K562 (cell line): Measurements from ENCODE around the gene R3HDM2. TPM values are rescaled to one million over a fixed set of nuclear protein-coding genes. Genes with fewer than 3 reads are reported as not detected.

Experiments used
- ATAC-seq: fragments of 200-7000 bp; cut with Tn5 transposase; 3 replicates; pipeline ENCODE4 v1.9.1; 2020; ENCODE audit warnings: moderate library complexity
- BruUV-seq: library from RNA; stranded (reverse); fragments of 400-500 nt; replicated peaks from 2 replicates; lab custom pipeline; 2021; lab: Mats Ljungman, UMichigan
- CTCF ChIA-PET: fragments of 300-600 bp; formaldehyde crosslinking; extraction: SDS; loops from one replicate; lab custom pipeline; 2021; ENCODE audit warnings: low intra/inter-chr PET ratio; lab: Yijun Ruan, JAX
- POLR2A ChIA-PET: fragments of 300-600, 350-650 bp; sonication (Branson Sonifier 250); formaldehyde crosslinking; extraction: SDS; loops from one replicate; lab custom pipeline; 2021; ENCODE audit warnings: antibody characterized with exemption, inconsistent platforms; lab: Yijun Ruan, JAX
- DNase-seq, 4 experiments: peaks; one replicate each; pipeline versions ENCODE4 v3.0.0 to v3.0.0-alpha.2; 2011 to 2018; ENCODE audit warnings: low spot score in 3 of 4, mixed read lengths in 3 of 4; ENCODE audit errors: extremely low read depth in 1 of 4
- FAIRE-seq: peaks from 2 replicates; lab custom pipeline; 2011; peaks lifted over from hg19 to GRCh38; lab: Jason Lieb, UNC
- H2AFZ ChIP-seq: 2 replicates; pipeline ENCODE4 v1.6.0; 2011; ENCODE audit warnings: low read depth, low read length, control low read depth, inconsistent platforms
- H3K27ac ChIP-seq: fragments of 200-600 bp; 3 replicates; pipeline ENCODE4 v1.8.0; 2011; ENCODE audit warnings: low read depth, mild to moderate bottlenecking, control low read depth, inconsistent platforms, low read length, moderate library complexity, mixed read lengths; ENCODE audit errors: extremely low read depth
- H3K27me3 ChIP-seq, 2 experiments: fragments of 300-600 bp in 1 of 2; 2 replicates in 1 of 2; 3 replicates in 1 of 2; pipeline versions ENCODE4 v1.6.0 to v1.8.0; 2011; ENCODE audit warnings: inconsistent platforms in 2 of 2, low read length in 2 of 2, mild to moderate bottlenecking in 1 of 2, mixed read lengths in 1 of 2, moderate library complexity in 1 of 2; ENCODE audit not compliant: control insufficient read depth in 2 of 2, insufficient read depth in 2 of 2
- H3K36me3 ChIP-seq: fragments of 300-600 bp; 3 replicates; pipeline ENCODE4 v1.8.0; 2011; ENCODE audit warnings: mild to moderate bottlenecking, low read length, inconsistent platforms; ENCODE audit not compliant: control insufficient read depth, insufficient read depth
- H3K4me1 ChIP-seq, 2 experiments: fragments of 200-600 bp in 1 of 2; replicated peaks in 1 of 2; 2 replicates in 1 of 2; 3 replicates in 1 of 2; pipeline versions ENCODE4 v1.5.1 to v1.8.0; 2011; ENCODE audit warnings: inconsistent platforms in 2 of 2, low read length in 2 of 2, mild to moderate bottlenecking in 1 of 2, mixed read lengths in 1 of 2, moderate library complexity in 1 of 2; ENCODE audit not compliant: control insufficient read depth in 2 of 2, insufficient read depth in 2 of 2
- H3K4me2 ChIP-seq: 2 replicates; pipeline ENCODE4 v1.6.1; 2011; ENCODE audit warnings: low read length, control low read depth, inconsistent platforms, mixed read lengths; ENCODE audit not compliant: insufficient read depth
- H3K4me3 ChIP-seq: fragments of 200-600 bp; sonication (generic), shearing (Covaris generic); 2 replicates; pipeline ENCODE4 v1.5.1; 2016; ENCODE audit warnings: control low read depth, inconsistent platforms
- H3K79me2 ChIP-seq: fragments of 200-600 bp; 3 replicates; pipeline ENCODE4 v1.8.0; 2011; ENCODE audit warnings: low read length, inconsistent platforms; ENCODE audit not compliant: control insufficient read depth, insufficient read depth
- H3K9ac ChIP-seq, 2 experiments: 2 replicates each; pipeline versions ENCODE4 v1.6.0 to v1.6.1; 2011; ENCODE audit warnings: low read depth in 2 of 2, low read length in 2 of 2, control low read depth in 1 of 2, inconsistent platforms in 1 of 2, mild to moderate bottlenecking in 1 of 2, mixed read lengths in 1 of 2; ENCODE audit not compliant: insufficient read depth in 1 of 2
- H3K9me1 ChIP-seq: one replicate; pipeline ENCODE4 v1.6.0; 2011; ENCODE audit warnings: inconsistent platforms, mild to moderate bottlenecking, low read length, moderate library complexity; ENCODE audit not compliant: control insufficient read depth, insufficient read depth
- H3K9me3 ChIP-seq: replicated peaks from 2 replicates; pipeline ENCODE4 v1.5.1; 2011; ENCODE audit warnings: low read depth, low read length, inconsistent platforms; ENCODE audit not compliant: control insufficient read depth, insufficient read depth
- H4K20me1 ChIP-seq: replicated peaks from 2 replicates; pipeline ENCODE4 v1.6.1; 2011; ENCODE audit warnings: low read length, inconsistent platforms, mixed read lengths; ENCODE audit not compliant: control insufficient read depth, insufficient read depth
- CEBPB ChIP-seq: fragments of 450-650 bp; IDR thresholded peaks from 2 replicates; pipeline ENCODE4 v1.6.1; 2016; ENCODE audit warnings: missing genetic modification characterization, missing compliant biosample characterization
- CTCF ChIP-seq, 3 experiments: IDR thresholded peaks in 2 of 3; conservative IDR thresholded peaks in 1 of 3; 2 replicates each; pipeline ENCODE4 v1.5.1; 2011 to 2012; ENCODE audit warnings: low read length in 3 of 3, mild to moderate bottlenecking in 3 of 3, control low read depth in 2 of 3, improper control_type of control experiment in 1 of 3, inconsistent platforms in 1 of 3, low read depth in 1 of 3, mixed read lengths in 1 of 3, moderate library complexity in 1 of 3; ENCODE audit not compliant: insufficient read depth in 2 of 3
- GTF2F1 ChIP-seq: IDR thresholded peaks from 2 replicates; pipeline ENCODE4 v1.6.1; 2011; ENCODE audit warnings: low read depth, low read length, improper control_type of control experiment
- MAFK ChIP-seq: IDR thresholded peaks from 2 replicates; pipeline ENCODE4 v1.6.1; 2011; ENCODE audit warnings: low read length, improper control_type of control experiment
- PML ChIP-seq: IDR thresholded peaks from 2 replicates; pipeline ENCODE4 v1.6.1; 2012; ENCODE audit warnings: low read length, inconsistent platforms
- PRPF4 ChIP-seq: fragments of 200-400 bp; formaldehyde crosslinking; IDR thresholded peaks from one replicate; pipeline ENCODE4 v1.6.1; 2017; ENCODE audit warnings: low read length, low read depth, mild to moderate bottlenecking; ENCODE audit not compliant: insufficient read depth, poor library complexity, severe bottlenecking
- RB1 ChIP-seq: fragments of 450-650 bp; IDR thresholded peaks from 2 replicates; pipeline ENCODE4 v1.6.1; 2017; ENCODE audit warnings: low read depth, mild to moderate bottlenecking
- RFX5 ChIP-seq: IDR thresholded peaks from 2 replicates; pipeline ENCODE4 v1.6.1; 2011; ENCODE audit warnings: low read depth, mild to moderate bottlenecking, improper control_type of control experiment, low read length
- STAT5B ChIP-seq: fragments of 250-450 bp; sonication (Bioruptor Pico); IDR thresholded peaks from 2 replicates; pipeline ENCODE4 v1.8.0; 2021; ENCODE audit warnings: mild to moderate bottlenecking, inconsistent platforms
- TAF9B ChIP-seq: fragments of 450-650 bp; IDR thresholded peaks from 2 replicates; pipeline ENCODE4 v1.6.1; 2018; ENCODE audit warnings: mild to moderate bottlenecking; ENCODE audit not compliant: partially characterized antibody
- TAL1 ChIP-seq: fragments of 450-650 bp; IDR thresholded peaks from 2 replicates; pipeline ENCODE4 v1.6.1; 2016; ENCODE audit warnings: mild to moderate bottlenecking
- THAP12 ChIP-seq: fragments of 250-450 bp; sonication (Bioruptor Pico); IDR thresholded peaks from 2 replicates; pipeline ENCODE4 v1.9.0; 2021; ENCODE audit warnings: mild to moderate bottlenecking, inconsistent platforms
- ZC3H11A ChIP-seq: IDR thresholded peaks from 2 replicates; pipeline ENCODE4 v1.6.1; 2012; ENCODE audit warnings: low read depth, low read length, improper control_type of control experiment
- WGBS: fragments of 100-300 bp; shearing (Covaris generic); methylation state at CpG from one replicate; pipeline ENCODE4 v1.1.6; 2016; ENCODE audit warnings: low coverage, mixed read lengths; ENCODE audit not compliant: insufficient coverage; ENCODE audit errors: missing lambda C conversion rate; 5-methylcytosine and 5-hydroxymethylcytosine counted together
- in situ Hi-C: fragments of 300-500 bp; cut with MboI; formaldehyde crosslinking; loops from 4 replicates; pipeline ENCODE4 v1.15.0; 2018; ENCODE audit warnings: inconsistent platforms, mixed read lengths
- intact Hi-C: fragments of 100-400 bp; cut with micrococcal nuclease; formaldehyde crosslinking; loops from 2 replicates; pipeline ENCODE4 v1.14.2; 2022
- polyA plus RNA-seq, 8 experiments: library from polyadenylated mRNA; depleted of rRNA in 4 of 8; stranded (reverse) in 5 of 8; unstranded in 3 of 8; fragments of >200 nt; fragmentation: Nextera tagmentation in 2 of 8; fragmentation: Illumina TruSeq in 1 of 8; extraction: Ambion mirVana in 2 of 8; extraction: Trizol in 1 of 8; gene quantifications; 2 replicates each; pipeline versions ENCODE4 v1.2.1 to v1.2.3, GENCODE V29; 2011 to 2014; ENCODE audit warnings: inconsistent platforms in 1 of 8, missing spikeins in 1 of 8
- total RNA-seq, 7 experiments: library from RNA; depleted of rRNA in 6 of 7; stranded (reverse); fragments of >200 nt in 6 of 7; fragmentation: Illumina TruSeq in 2 of 7; extraction: Trizol in 2 of 7; gene quantifications; 2 replicates each; pipeline versions ENCODE4 v1.2.1 to v1.2.3, GENCODE V29; 2011 to 2021; ENCODE audit warnings: low replicate concordance in 1 of 7

Gene R3HDM2
- total and polyA plus RNA-seq, 9 of the 15 experiments (the other 6 are each of a cell fraction or from before 2014, with no cell fraction given): 3.3 to 18.8 (median 9.0) TPM

GRCh38 chr12:57250956-57251355 lies 179.9 kb downstream of the R3HDM2 start, which contains the start of gene STAC3 (continued):
- no peak for TF ChIP-seq ZC3H11A

- no peaks in the 10 kb centered on the region for H3K79me2 ChIP-seq
- H3K4me3 ChIP-seq: no peak overlapping the region
- ChIA-PET CTCF (no interaction called here), POLR2A (interaction anchor here (0.9 to 1.7 kb wide), 3 partner anchors 10 to 64 kb away, joined by 3 read pairs; no protein-coding TSS in a partner anchor)
- H3K36me3 ChIP-seq: no peaks in the 10 kb centered on the region; the same call in 2 of the 3 replicates
- H3K9ac ChIP-seq: no peak overlapping the region
- no peak for FAIRE-seq
- H3K4me1 ChIP-seq: peaks cover 7 to 10% of the 10 kb centered on the region in 2 experiments; a peak in 4 of 5 replicates
- in situ Hi-C loops: no loop called here
- no TSS peak for BruUV-seq
- H2AFZ ChIP-seq: no peak overlapping the region
- ATAC-seq: no peak
- H3K4me2 ChIP-seq: no peak overlapping the region
- H3K27ac ChIP-seq: no peak overlapping the region
- no peaks in the 10 kb centered on the region for H3K9me3 ChIP-seq
- DNase-seq: no peak
- H3K9me1 ChIP-seq: no peaks in the 10 kb centered on the region
- H3K27me3 ChIP-seq: no peaks in the 10 kb centered on the region
- no peaks in the 10 kb centered on the region for H4K20me1 ChIP-seq
- intact Hi-C loops: no loop called here
- WGBS: 81% methylated on average over 3 of the region's 3 CpGs
- TF ChIP-seq STAT5B (CRISPR knock-in tag) (no peak), MAFK (no peak), GTF2F1 (no peak), RB1 (no peak), TAF9B (no peak), PML (no peak), CTCF (IDR thresholded peaks at IDR 0.05 in 2 of 3, conservative IDR thresholded peaks at IDR 0.05 in 1 of 3; ENCODE audit: insufficient read depth in 2 of 3, low read depth in 1 of 3, low read length in 3 of 3) (no peak), THAP12 (CRISPR knock-in tag) (no peak), RFX5 (no peak), TAL1 (no peak), CEBPB (tag) (no peak), PRPF4 (no peak)
Observed at GRCh38 chr12:57250541-57250940, 180.3 kb downstream of the R3HDM2 start.
